K562 (cell line): Measurements from ENCODE around the gene DHRS3. TPM values are rescaled to one million over a fixed set of nuclear protein-coding genes. Genes with fewer than 3 reads are reported as not detected.
A peak's percentile ranks its signal among the peaks of the same experiment; 100 is the strongest.

ENCODE experiments used
- ASH1L ChIP-seq: fragments of 450-650 bp; IDR thresholded peaks from 2 replicates; pipeline ENCODE4 v1.6.1; 2018; ENCODE audit warnings: borderline replicate concordance, mild to moderate bottlenecking, low read depth; ENCODE audit not compliant: partially characterized antibody
- BRD9 ChIP-seq: fragments of 450-650 bp; IDR thresholded peaks from 2 replicates; pipeline ENCODE4 v1.6.1; 2018; ENCODE audit warnings: low read depth; ENCODE audit not compliant: partially characterized antibody
- CEBPB ChIP-seq: fragments of 450-650 bp; IDR thresholded peaks from 2 replicates; pipeline ENCODE4 v1.6.1; 2016; ENCODE audit warnings: missing genetic modification characterization, missing compliant biosample characterization
- CEBPG ChIP-seq, 3 experiments: fragments of 200-800 bp in 1 of 3; sonication (Bioruptor generic) in 1 of 3; sonication (generic) in 1 of 3; formaldehyde crosslinking in 1 of 3; IDR thresholded peaks in 2 of 3; conservative IDR thresholded peaks in 1 of 3; 2 replicates each; pipeline versions ENCODE4 v1.6.1 to v1.8.0; 2016 to 2022; ENCODE audit warnings: missing compliant biosample characterization in 2 of 3, missing genetic modification characterization in 2 of 3, mild to moderate bottlenecking in 1 of 3, missing genetic modification reagents in 1 of 3
- CREB1 ChIP-seq, 2 experiments: sonication (generic) in 1 of 2; formaldehyde crosslinking in 1 of 2; IDR thresholded peaks; 2 replicates each; pipeline versions ENCODE4 v1.6.1 to v1.8.0; 2012 to 2022; ENCODE audit warnings: inconsistent platforms in 1 of 2, mild to moderate bottlenecking in 1 of 2, missing genetic modification reagents in 1 of 2, moderate library complexity in 1 of 2
- CREB5 ChIP-seq: fragments of 250-450 bp; sonication (Bioruptor Pico); IDR thresholded peaks from 2 replicates; pipeline ENCODE4 v1.5.0; 2020; ENCODE audit warnings: mild to moderate bottlenecking
- FOXJ3 ChIP-seq: sonication (generic); formaldehyde crosslinking; IDR thresholded peaks from 2 replicates; pipeline ENCODE4 v1.4.0; 2020; ENCODE audit warnings: mild to moderate bottlenecking, missing genetic modification reagents
- GATAD2B ChIP-seq: fragments of 450-650 bp; IDR thresholded peaks from 2 replicates; pipeline ENCODE4 v1.6.1; 2017; ENCODE audit warnings: mild to moderate bottlenecking, borderline replicate concordance
- HDAC6 ChIP-seq: IDR thresholded peaks from 2 replicates; pipeline ENCODE4 v1.6.1; 2012; ENCODE audit warnings: low read depth, mild to moderate bottlenecking, control low read depth, inconsistent platforms, low read length, moderate library complexity
- ILK ChIP-seq: fragments of 450-650 bp; IDR thresholded peaks from 2 replicates; pipeline ENCODE4 v1.6.1; 2016; ENCODE audit warnings: missing genetic modification characterization, low read depth, mild to moderate bottlenecking, missing compliant biosample characterization, moderate library complexity, borderline replicate concordance
- KAT7 ChIP-seq: sonication (generic); formaldehyde crosslinking; IDR thresholded peaks from 2 replicates; pipeline ENCODE4 v1.8.0; 2022; ENCODE audit warnings: missing genetic modification reagents, mild to moderate bottlenecking, borderline replicate concordance
- NFYB ChIP-seq: IDR thresholded peaks from 2 replicates; pipeline ENCODE4 v1.6.1; 2011; ENCODE audit warnings: mild to moderate bottlenecking, moderate library complexity; ENCODE audit not compliant: insufficient read length; ENCODE audit errors: extremely low read depth
- SIRT6 ChIP-seq: IDR thresholded peaks from one replicate; pipeline ENCODE4 v1.6.1; 2012; ENCODE audit warnings: low read depth, mild to moderate bottlenecking, control low read depth, inconsistent platforms, low read length, moderate library complexity
- SMARCE1 ChIP-seq: fragments of 450-650 bp; IDR thresholded peaks from 2 replicates; pipeline ENCODE4 v1.7.1; 2016; ENCODE audit warnings: mild to moderate bottlenecking
- SMC3 ChIP-seq: conservative IDR thresholded peaks from 2 replicates; pipeline ENCODE4 v1.6.1; 2011; ENCODE audit warnings: low read depth, low read length, improper control_type of control experiment; ENCODE audit not compliant: insufficient read depth
- TFAP4 ChIP-seq: sonication (generic); formaldehyde crosslinking; IDR thresholded peaks from 2 replicates; pipeline ENCODE4 v1.8.0; 2022; ENCODE audit warnings: missing genetic modification reagents, mild to moderate bottlenecking, moderate library complexity, borderline replicate concordance
- XRCC5 ChIP-seq: fragments of 200-400 bp; formaldehyde crosslinking; IDR thresholded peaks from 2 replicates; pipeline ENCODE4 v1.6.1; 2017; ENCODE audit warnings: low read depth, mild to moderate bottlenecking, low read length
- ZBTB33 ChIP-seq: sonication (generic); formaldehyde crosslinking; IDR thresholded peaks from 2 replicates; pipeline ENCODE4 v1.8.1; 2023; ENCODE audit warnings: mild to moderate bottlenecking, missing genetic modification reagents
- ZNF140 ChIP-seq: fragments of 250-450 bp; sonication (Bioruptor Pico); IDR thresholded peaks from 2 replicates; pipeline ENCODE4 v1.8.0; 2021; ENCODE audit warnings: moderate library complexity, mild to moderate bottlenecking, inconsistent platforms
- ZNF146 ChIP-seq: IDR thresholded peaks from one replicate; pipeline ENCODE4 v1.6.1; 2018; ENCODE audit warnings: missing compliant biosample characterization; ENCODE audit not compliant: unreplicated experiment
- polyA plus RNA-seq, 8 experiments: library from polyadenylated mRNA; depleted of rRNA in 4 of 8; stranded (reverse) in 5 of 8; unstranded in 3 of 8; fragments of >200 nt; fragmentation: Nextera tagmentation in 2 of 8; fragmentation: Illumina TruSeq in 1 of 8; extraction: Ambion mirVana in 2 of 8; extraction: Trizol in 1 of 8; gene quantifications; 2 replicates each; pipeline versions ENCODE4 v1.2.1 to v1.2.3, GENCODE V29; 2011 to 2014; ENCODE audit warnings: inconsistent platforms in 1 of 8, missing spikeins in 1 of 8
- total RNA-seq, 7 experiments: library from RNA; depleted of rRNA in 6 of 7; stranded (reverse); fragments of >200 nt in 6 of 7; fragmentation: Illumina TruSeq in 2 of 7; extraction: Trizol in 2 of 7; gene quantifications; 2 replicates each; pipeline versions ENCODE4 v1.2.1 to v1.2.3, GENCODE V29; 2011 to 2021; ENCODE audit warnings: low replicate concordance in 1 of 7

DHRS3 gene
- total and polyA plus RNA-seq, 9 of the 15 experiments (the other 6 are each of a cell fraction or from before 2014, with no cell fraction given), result 21.0 to 116 (median 58.7) TPM

- TF ChIP-seq NFYB, result no peak
- TF ChIP-seq ZNF146, result no peak
- TF ChIP-seq SMARCE1, result no peak
- no peak for TF ChIP-seq XRCC5
- TF ChIP-seq CREB5 (CRISPR knock-in tag), result no peak
- TF ChIP-seq CREB1 (IDR thresholded peaks at IDR 0.05), result no peak
- TF ChIP-seq CREB1 (CRISPR knock-in tag; IDR thresholded peaks at IDR 0.05), result 0 out of 2 replicates have a peak, but pooled peaks have one; percentile 22
- TF ChIP-seq ILK (tag), result no peak
- no peak for TF ChIP-seq GATAD2B
- no peak for TF ChIP-seq BRD9
- TF ChIP-seq SMC3, result no peak
- TF ChIP-seq KAT7 (CRISPR knock-in tag), result 0 out of 2 replicates have a peak, but pooled peaks have one; percentile 34
- TF ChIP-seq ASH1L, result no peak
- no peak for TF ChIP-seq TFAP4 (CRISPR knock-in tag)
- no peak for TF ChIP-seq HDAC6
- TF ChIP-seq CEBPB (tag), result peak; percentile 69
- 0 out of 2 replicates have a peak, but pooled peaks have one; percentile 58 for TF ChIP-seq ZBTB33 (CRISPR knock-in tag)
- TF ChIP-seq FOXJ3, result no peak
- TF ChIP-seq CEBPG (CRISPR knock-in tag; IDR thresholded peaks at IDR 0.05), result no peak
- peak; percentile 40 to 48; a peak in 2 of 4 replicates for TF ChIP-seq CEBPG (tag; conservative IDR thresholded peaks at IDR 0.05 in 1 of 2, IDR thresholded peaks at IDR 0.05 in 1 of 2)
- TF ChIP-seq ZNF140 (CRISPR knock-in tag), result 0 out of 2 replicates have a peak, but pooled peaks have one; percentile 35
- no peak for TF ChIP-seq SIRT6
Measured at GRCh38 chr1:12530462-12531178, 87.4 kb downstream of the DHRS3 start (continued).
